BE2C (cell line): ENCODE measurements around the gene LRRC25.
A peak's percentile ranks its signal among the peaks of the same experiment; 100 is the strongest.

Experiments used
- DNase-seq: peaks from one replicate; pipeline ENCODE4 v3.0.0-alpha.2; 2020
- H3K27me3 ChIP-seq: fragments of 250-450 bp; sonication (Bioruptor Pico); 2 replicates; pipeline ENCODE4 v1.5.1; 2020; ENCODE audit warnings: mild to moderate bottlenecking
- H3K36me3 ChIP-seq: fragments of 250-450 bp; sonication (Bioruptor Pico); 2 replicates; pipeline ENCODE4 v1.5.1; 2020; ENCODE audit warnings: mild to moderate bottlenecking
- H3K4me1 ChIP-seq: fragments of 250-450 bp; sonication (Bioruptor Pico); 2 replicates; pipeline ENCODE4 v1.5.1; 2020
- H3K4me3 ChIP-seq: 2 replicates; pipeline ENCODE4 v1.5.1; 2011; ENCODE audit warnings: low read depth, low read length
- H3K9me3 ChIP-seq: fragments of 250-450 bp; sonication (Bioruptor Pico); 2 replicates; pipeline ENCODE4 v1.5.1; 2020
- CTCF ChIP-seq: IDR thresholded peaks from 2 replicates; pipeline ENCODE4 v1.5.1; 2012; ENCODE audit warnings: mild to moderate bottlenecking, low read depth, low read length

The LRRC25 gene

GRCh38 chr19:18421371-18421959 lies 24.0 kb upstream of the LRRC25 start:
- no peak for TF ChIP-seq CTCF
- Histone ChIP-seq H3K36me3 (peaks cover 4% of the 10 kb centered on the region), H3K4me1 (peaks cover 13% of the 10 kb centered on the region), H3K27me3 (no peaks in the 10 kb centered on the region), H3K9me3 (no peaks in the 10 kb centered on the region), H3K4me3 (peak overlapping the region; percentile 71; the same call in 1 of the 2 replicates)
- no peak for DNase-seq

- no peak for DNase-seq
- Histone ChIP-seq H3K36me3 (peaks cover 4% of the 10 kb centered on the region), H3K27me3 (no peaks in the 10 kb centered on the region), H3K4me1 (peaks cover 16% of the 10 kb centered on the region), H3K4me3 (peak overlapping the region; percentile 71), H3K9me3 (no peaks in the 10 kb centered on the region)
- TF ChIP-seq CTCF = no peak
Measured at GRCh38 chr19:18420930-18421329, 23.5 kb upstream of the LRRC25 start.

GRCh38 chr19:18419699-18420460 lies 22.5 kb upstream of the LRRC25 start:
- H3K9me3 ChIP-seq = no peaks in the 10 kb centered on the region
- H3K27me3 ChIP-seq = no peaks in the 10 kb centered on the region
- DNase-seq = peak; percentile 56
- H3K4me3 ChIP-seq = peak overlapping the region; percentile 71
- TF ChIP-seq CTCF = no peak
- peaks cover 16% of the 10 kb centered on the region for H3K4me1 ChIP-seq
- H3K36me3 ChIP-seq = peaks cover 4% of the 10 kb centered on the region

- TF ChIP-seq CTCF = no peak
- DNase-seq = peak; percentile 84
- Histone ChIP-seq H3K9me3 (no peaks in the 10 kb centered on the region), H3K4me3 (peak within 1 kb of the TSS; percentile 71), H3K27me3 (no peaks in the 10 kb centered on the region), H3K36me3 (peaks cover 4% of the 10 kb centered on the region), H3K4me1 (peaks cover 21% of the 10 kb centered on the region)
Measured at GRCh38 chr19:18419195-18419698, 21.8 kb upstream of the LRRC25 start, which contains the start of gene SSBP4. TSS of gene SSBP4 (plus strand) at chr19:18419398. CDS start at chr19:18419649, 251 bp downstream.

GRCh38 chr19:18418483-18419194 lies 21.2 kb upstream of the LRRC25 start:
- Histone ChIP-seq H3K4me3 (peak overlapping the region; percentile 71), H3K9me3 (no peaks in the 10 kb centered on the region), H3K36me3 (peaks cover 4% of the 10 kb centered on the region), H3K4me1 (peaks cover 22% of the 10 kb centered on the region), H3K27me3 (no peaks in the 10 kb centered on the region)
- no peak for DNase-seq
- no peak for TF ChIP-seq CTCF
